Natural killer cell (primary cell): Measurements from ENCODE around the gene PPWD1. TPM values are rescaled to one million over a fixed set of nuclear protein-coding genes. Genes with fewer than 3 reads are reported as not detected.

Experiments
- ATAC-seq, 3 donors: fragments of 150-1000 bp in 2 of 3; fragments of 200-7000 bp in 1 of 3; cut with Tn5 transposase; 1 replicate in 1 of 3; 2 replicates in 2 of 3; pipeline ENCODE4 v1.10.0; 2021; ENCODE audit warnings: mild to moderate bottlenecking in 2 of 3, moderate library complexity in 2 of 3
- DNase-seq, 2 donors: peaks; one replicate each; pipeline versions ENCODE4 v3.0.0 to v3.0.0-alpha.2; 2013 to 2021; ENCODE audit warnings: mixed read lengths in 1 of 2
- H3K27ac ChIP-seq: one replicate; pipeline ENCODE4 v1.5.1; 2013; ENCODE audit warnings: mild to moderate bottlenecking, low read length
- H3K27me3 ChIP-seq: one replicate; pipeline ENCODE4 v1.6.1; 2013; ENCODE audit warnings: low read length; ENCODE audit not compliant: control insufficient read depth, insufficient read depth
- H3K36me3 ChIP-seq: one replicate; pipeline ENCODE4 v1.6.1; 2013; ENCODE audit warnings: low read length; ENCODE audit not compliant: control insufficient read depth, insufficient read depth
- H3K4me1 ChIP-seq: one replicate; pipeline ENCODE4 v1.6.1; 2013; ENCODE audit warnings: low read length; ENCODE audit not compliant: control insufficient read depth, insufficient read depth
- H3K4me3 ChIP-seq: one replicate; pipeline ENCODE4 v1.5.1; 2013; ENCODE audit warnings: low read length
- H3K9me3 ChIP-seq: one replicate; pipeline ENCODE4 v1.6.1; 2013; ENCODE audit warnings: low read length; ENCODE audit not compliant: control insufficient read depth, insufficient read depth
- H3K27ac Mint-ChIP-seq, 2 donors: one replicate each; pipeline ENCODE4 v1.8.0; 2022; ENCODE audit warnings: mild to moderate bottlenecking in 2 of 2, mixed read lengths in 2 of 2, moderate library complexity in 1 of 2
- H3K27me3 Mint-ChIP-seq, 2 donors: one replicate each; pipeline ENCODE4 v1.8.0; 2022; ENCODE audit warnings: low read depth in 2 of 2, mixed read lengths in 2 of 2
- H3K36me3 Mint-ChIP-seq: one replicate; pipeline ENCODE4 v1.8.0; 2022; ENCODE audit warnings: mixed read lengths
- H3K4me1 Mint-ChIP-seq, 2 donors: one replicate each; pipeline ENCODE4 v1.8.0; 2022; ENCODE audit warnings: mixed read lengths in 2 of 2
- H3K4me3 Mint-ChIP-seq: one replicate; pipeline ENCODE4 v1.8.0; 2022; ENCODE audit warnings: mild to moderate bottlenecking, moderate library complexity, mixed read lengths
- H3K9me3 Mint-ChIP-seq, 2 donors: one replicate each; pipeline ENCODE4 v1.8.0; 2022; ENCODE audit warnings: mixed read lengths in 2 of 2
- WGBS: methylation state at CpG from one replicate; pipeline ENCODE4 v1.1.7; 2013; ENCODE audit warnings: missing lambda C conversion rate; ENCODE audit not compliant: insufficient coverage; 5-methylcytosine and 5-hydroxymethylcytosine counted together
- intact Hi-C: fragments of 100-400 bp; cut with micrococcal nuclease; formaldehyde crosslinking; loops from one replicate; pipeline ENCODE4 v1.14.2; 2022
- total RNA-seq, 4 donors: library from RNA; stranded (reverse); fragments of 120-200 nt in 1 of 4; gene quantifications; one replicate each; pipeline versions ENCODE4 v1.2.3 to v1.2.4, GENCODE V29; 2013 to 2022
- TF ChIP-seq, protein P1 (sequence below): fragments of 200-600 bp; IDR thresholded peaks from one replicate; pipeline ENCODE4 v1.8.0; 2022; ENCODE audit warnings: antibody characterized with exemption

The PPWD1 gene
- total RNA-seq, 3 donors from 2014 or later (not counting 1 experiment from before 2014, with no cell fraction given), result 77.0 to 91.3 (median 85.6) TPM

DNA sequence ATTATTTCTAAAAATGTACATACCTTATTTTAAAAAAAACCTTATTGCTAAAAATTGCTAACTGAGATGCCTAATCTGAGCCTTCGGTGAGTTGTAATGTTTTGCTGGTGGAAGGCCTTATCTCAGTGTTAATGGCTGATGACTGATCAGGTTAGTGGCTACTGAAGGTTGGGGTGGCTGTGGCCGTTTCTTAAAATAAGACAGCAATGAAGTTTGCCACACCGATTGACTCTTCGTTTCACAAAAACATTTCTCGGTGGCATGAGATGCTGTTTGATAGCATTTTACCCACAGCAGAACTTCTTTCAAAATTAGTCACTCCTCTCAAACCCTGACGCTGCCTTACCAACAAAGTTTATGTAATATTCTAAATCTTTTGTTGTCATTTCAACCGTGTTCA is 14.8 kb upstream of the PPWD1 start:
- H3K4me1 ChIP-seq, result no peaks in the 10 kb centered on the region
- Mint-ChIP-seq H3K4me1 (no peaks in the 10 kb centered on the region), H3K4me3 (no peak overlapping the region), H3K9me3 (no peaks in the 10 kb centered on the region), H3K36me3 (peaks cover 9% of the 10 kb centered on the region), H3K27me3 (no peaks in the 10 kb centered on the region), H3K27ac (no peak overlapping the region)
- ATAC-seq (no peak), DNase-seq (no peak)
- intact Hi-C loops, result no loop called here
- H3K36me3 ChIP-seq, result peaks cover 24% of the 10 kb centered on the region
- H3K27ac ChIP-seq, result no peak overlapping the region
- TF ChIP-seq, protein P1, sequence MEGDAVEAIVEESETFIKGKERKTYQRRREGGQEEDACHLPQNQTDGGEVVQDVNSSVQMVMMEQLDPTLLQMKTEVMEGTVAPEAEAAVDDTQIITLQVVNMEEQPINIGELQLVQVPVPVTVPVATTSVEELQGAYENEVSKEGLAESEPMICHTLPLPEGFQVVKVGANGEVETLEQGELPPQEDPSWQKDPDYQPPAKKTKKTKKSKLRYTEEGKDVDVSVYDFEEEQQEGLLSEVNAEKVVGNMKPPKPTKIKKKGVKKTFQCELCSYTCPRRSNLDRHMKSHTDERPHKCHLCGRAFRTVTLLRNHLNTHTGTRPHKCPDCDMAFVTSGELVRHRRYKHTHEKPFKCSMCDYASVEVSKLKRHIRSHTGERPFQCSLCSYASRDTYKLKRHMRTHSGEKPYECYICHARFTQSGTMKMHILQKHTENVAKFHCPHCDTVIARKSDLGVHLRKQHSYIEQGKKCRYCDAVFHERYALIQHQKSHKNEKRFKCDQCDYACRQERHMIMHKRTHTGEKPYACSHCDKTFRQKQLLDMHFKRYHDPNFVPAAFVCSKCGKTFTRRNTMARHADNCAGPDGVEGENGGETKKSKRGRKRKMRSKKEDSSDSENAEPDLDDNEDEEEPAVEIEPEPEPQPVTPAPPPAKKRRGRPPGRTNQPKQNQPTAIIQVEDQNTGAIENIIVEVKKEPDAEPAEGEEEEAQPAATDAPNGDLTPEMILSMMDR, result no peak
- no peaks in the 10 kb centered on the region for H3K27me3 ChIP-seq
- no peak overlapping the region for H3K4me3 ChIP-seq
- no peaks in the 10 kb centered on the region for H3K9me3 ChIP-seq
- WGBS, result 77% methylated on average over 7 of the region's 7 CpGs

DNA sequence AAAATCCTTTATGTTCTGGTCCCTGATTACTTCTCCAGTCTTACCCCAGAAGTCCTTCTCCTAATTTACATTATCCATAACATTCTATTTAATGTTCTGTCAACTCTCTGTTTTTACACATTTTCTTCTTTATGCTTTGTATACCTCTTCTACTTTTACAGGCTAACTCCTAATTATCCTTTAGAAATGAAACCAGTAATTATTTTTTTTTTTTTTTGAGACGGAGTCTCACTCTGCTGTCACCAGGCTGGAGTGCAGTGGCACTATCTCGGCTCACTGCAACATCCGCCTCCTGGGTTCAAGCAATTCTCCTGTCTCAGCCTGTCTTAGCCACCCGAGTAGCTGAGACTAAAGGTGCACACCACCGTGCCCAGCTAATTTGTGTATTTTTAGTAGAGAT is 9.2 kb upstream of the PPWD1 start:
- Histone ChIP-seq H3K27me3 (no peaks in the 10 kb centered on the region), H3K4me3 (no peak overlapping the region), H3K9me3 (no peaks in the 10 kb centered on the region), H3K4me1 (no peaks in the 10 kb centered on the region), H3K36me3 (peaks cover 32% of the 10 kb centered on the region), H3K27ac (no peak overlapping the region)
- H3K4me1 Mint-ChIP-seq, result no peaks in the 10 kb centered on the region
- TF ChIP-seq, protein P1, result no peak
- no peak for ATAC-seq
- peaks cover 9% of the 10 kb centered on the region for H3K36me3 Mint-ChIP-seq
- H3K27me3 Mint-ChIP-seq, result no peaks in the 10 kb centered on the region
- H3K4me3 Mint-ChIP-seq, result no peak overlapping the region
- H3K27ac Mint-ChIP-seq, result peak overlapping the region in 1 of 2 donors; percentile 2
- 80% methylated on average over 5 of the region's 5 CpGs for WGBS
- intact Hi-C loops, result no loop called here
- DNase-seq, result no peak
- no peaks in the 10 kb centered on the region for H3K9me3 Mint-ChIP-seq

DNA sequence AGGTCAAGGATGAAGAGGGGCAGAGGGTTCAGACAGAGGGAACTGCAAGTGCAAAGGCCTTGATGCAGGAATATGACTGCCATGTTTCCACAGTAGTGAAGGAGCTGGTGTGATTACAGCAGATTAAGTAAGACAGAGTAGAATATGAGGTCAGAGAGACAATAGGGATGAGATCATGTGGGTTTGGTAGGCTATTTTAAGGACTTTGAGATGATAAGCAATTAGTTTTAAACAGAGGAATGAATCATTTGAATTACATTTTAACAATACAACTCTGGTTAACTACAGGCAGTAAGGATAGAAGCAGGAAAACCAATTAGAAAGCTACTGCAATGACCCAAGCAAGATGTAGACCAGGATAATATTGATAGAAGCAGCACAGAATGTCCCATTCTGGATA is 7.8 kb upstream of the PPWD1 start:
- H3K9me3 ChIP-seq, result no peaks in the 10 kb centered on the region
- Mint-ChIP-seq H3K4me1 (no peaks in the 10 kb centered on the region), H3K27me3 (no peaks in the 10 kb centered on the region), H3K4me3 (no peak overlapping the region), H3K9me3 (no peaks in the 10 kb centered on the region), H3K36me3 (no peaks in the 10 kb centered on the region), H3K27ac (no peak overlapping the region)
- H3K27me3 ChIP-seq, result no peaks in the 10 kb centered on the region
- H3K27ac ChIP-seq, result no peak overlapping the region
- H3K4me1 ChIP-seq, result no peaks in the 10 kb centered on the region
- TF ChIP-seq, protein P1, result no peak
- peaks cover 26% of the 10 kb centered on the region for H3K36me3 ChIP-seq
- DNase-seq (no peak), ATAC-seq (no peak)
- H3K4me3 ChIP-seq, result no peak overlapping the region
- intact Hi-C loops, result no loop called here

DNA sequence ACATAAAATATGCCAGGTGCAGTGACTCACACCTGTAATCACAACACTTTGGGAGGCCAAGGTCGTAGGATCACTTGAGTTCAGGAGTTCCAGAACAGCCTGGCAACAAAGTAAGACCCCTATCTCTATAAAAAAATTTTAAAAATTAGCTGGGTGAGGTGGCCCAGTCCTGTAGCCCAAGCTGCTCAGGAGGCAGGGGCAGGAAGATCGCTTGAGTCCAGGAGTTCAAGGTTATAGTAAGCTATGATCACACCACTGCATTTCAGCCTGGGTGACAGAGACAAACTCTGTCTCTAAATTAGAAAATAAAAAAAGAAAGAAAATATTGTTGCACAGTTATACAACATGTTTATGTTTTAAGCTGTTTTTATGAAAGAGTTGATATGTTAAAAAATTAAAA is 6.9 kb upstream of the PPWD1 start:
- Mint-ChIP-seq H3K27ac (no peak overlapping the region), H3K36me3 (no peaks in the 10 kb centered on the region), H3K27me3 (no peaks in the 10 kb centered on the region), H3K4me3 (no peak overlapping the region), H3K4me1 (no peaks in the 10 kb centered on the region), H3K9me3 (no peaks in the 10 kb centered on the region)
- Histone ChIP-seq H3K9me3 (no peaks in the 10 kb centered on the region), H3K36me3 (peaks cover 24% of the 10 kb centered on the region), H3K27me3 (no peaks in the 10 kb centered on the region), H3K27ac (no peak overlapping the region), H3K4me3 (no peak overlapping the region), H3K4me1 (no peaks in the 10 kb centered on the region)
- TF ChIP-seq, protein P1, result no peak
- ATAC-seq, result no peak
- intact Hi-C loops, result no loop called here
- 100% methylated on average over 2 of the region's 2 CpGs for WGBS
- DNase-seq, result no peak
